NOMO-1 (cell line): Measurements from ENCODE around the gene CNOT9.

Source experiments
- DNase-seq, 2 experiments: peaks; one replicate each; lab custom pipeline; 2025; ENCODE audit not compliant: unreplicated experiment in 2 of 2; lab: John Stamatoyannopoulos, UW

Gene CNOT9

GRCh38 chr2:218577482-218578220 is 9.0 kb downstream of the CNOT9 start:
- DNase-seq: no peak

DNA sequence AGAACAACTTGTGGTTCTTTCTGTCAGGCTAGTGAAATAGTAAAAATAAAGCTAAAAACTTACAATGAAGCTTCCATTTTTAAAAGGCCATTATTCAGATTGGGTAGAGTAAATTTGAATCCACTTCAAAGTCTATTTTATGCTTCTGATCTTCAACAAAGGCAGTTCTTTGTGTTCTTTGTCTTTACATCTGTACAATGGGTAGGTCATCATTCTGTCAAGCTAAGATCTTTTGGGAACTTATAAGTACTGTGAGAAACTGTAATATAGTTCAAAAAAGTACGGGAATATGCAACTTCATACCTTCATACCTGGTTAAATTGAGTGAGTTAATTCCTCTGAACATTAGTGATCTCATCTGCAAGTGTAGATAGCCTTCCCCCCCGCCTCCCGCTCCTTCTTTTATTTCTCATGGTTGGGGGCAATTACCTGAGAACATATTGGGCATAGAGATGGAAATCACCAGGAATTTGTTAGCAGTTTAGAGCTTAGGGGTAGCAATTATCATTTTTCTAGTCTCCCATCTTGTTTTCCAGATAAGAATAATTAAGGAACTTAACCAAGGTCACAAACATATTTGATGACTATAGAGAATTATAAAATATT is 9.7 kb downstream of the CNOT9 start:
- no peak for DNase-seq

- no peak for DNase-seq
Measured at GRCh38 chr2:218582076-218582475, 13.4 kb downstream of the CNOT9 start.

DNA sequence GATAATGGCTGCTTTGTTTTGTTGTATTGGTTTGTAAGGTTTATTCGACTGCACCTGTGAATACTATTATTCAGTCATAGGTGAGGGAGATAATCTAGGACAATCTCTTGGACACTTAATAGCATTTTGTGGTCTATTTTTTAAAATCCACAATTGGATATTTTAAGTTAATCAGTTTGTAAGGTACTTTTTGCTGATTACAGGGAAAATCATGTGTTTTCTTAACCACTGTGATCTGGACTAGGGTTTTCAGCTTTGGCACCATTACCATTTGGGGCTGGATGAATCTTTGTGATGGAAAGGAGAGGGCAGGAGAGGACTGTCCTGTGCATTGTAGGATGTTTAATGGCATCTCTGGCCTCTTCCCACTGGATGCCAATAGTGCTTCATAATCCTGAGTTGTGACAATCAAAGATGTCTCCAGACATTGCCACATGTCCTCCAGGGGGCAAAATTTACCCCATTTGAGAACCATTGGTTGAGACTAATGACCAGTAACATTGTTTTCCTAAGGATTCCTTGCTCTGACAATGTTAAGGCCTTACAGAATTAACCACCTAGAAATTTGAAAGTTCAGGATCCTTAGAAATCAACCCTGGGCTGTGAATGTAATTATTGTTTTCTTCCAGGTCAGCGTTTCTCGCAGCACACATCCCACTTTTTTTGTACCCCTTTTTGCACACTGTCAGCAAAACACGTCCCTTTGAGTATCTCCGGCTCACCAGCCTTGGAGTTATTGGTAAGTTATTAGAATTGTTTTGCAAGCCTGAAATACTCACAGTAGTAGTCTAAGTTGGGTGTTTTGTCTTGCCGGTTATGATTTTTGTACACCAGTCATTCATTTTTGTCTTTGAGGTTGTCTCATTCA is 15.6 kb downstream of the CNOT9 start:
- DNase-seq: no peak

GRCh38 chr2:218585541-218585940 is 16.9 kb downstream of the CNOT9 start:
- no peak for DNase-seq

DNA sequence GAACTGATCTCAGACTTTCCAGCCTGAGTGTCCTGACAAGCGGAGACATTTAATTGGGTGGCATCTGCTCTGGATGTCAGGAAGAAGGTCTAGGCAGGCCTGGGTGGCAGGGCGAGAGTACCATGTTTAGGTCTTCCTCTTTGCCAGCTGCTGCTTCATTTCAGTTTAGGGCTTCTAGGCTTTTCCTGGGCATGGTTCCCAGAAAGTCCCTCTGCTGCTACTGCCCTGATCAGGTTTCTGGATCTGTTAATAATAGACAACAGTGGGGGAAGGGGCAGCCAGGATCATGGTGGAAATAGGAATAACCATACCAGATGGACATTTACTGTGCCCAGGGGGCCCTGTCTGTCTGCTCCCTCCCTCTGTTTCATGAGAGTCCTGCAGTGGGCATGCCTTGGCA is 36.8 kb downstream of the CNOT9 start:
- no peak for DNase-seq

DNA sequence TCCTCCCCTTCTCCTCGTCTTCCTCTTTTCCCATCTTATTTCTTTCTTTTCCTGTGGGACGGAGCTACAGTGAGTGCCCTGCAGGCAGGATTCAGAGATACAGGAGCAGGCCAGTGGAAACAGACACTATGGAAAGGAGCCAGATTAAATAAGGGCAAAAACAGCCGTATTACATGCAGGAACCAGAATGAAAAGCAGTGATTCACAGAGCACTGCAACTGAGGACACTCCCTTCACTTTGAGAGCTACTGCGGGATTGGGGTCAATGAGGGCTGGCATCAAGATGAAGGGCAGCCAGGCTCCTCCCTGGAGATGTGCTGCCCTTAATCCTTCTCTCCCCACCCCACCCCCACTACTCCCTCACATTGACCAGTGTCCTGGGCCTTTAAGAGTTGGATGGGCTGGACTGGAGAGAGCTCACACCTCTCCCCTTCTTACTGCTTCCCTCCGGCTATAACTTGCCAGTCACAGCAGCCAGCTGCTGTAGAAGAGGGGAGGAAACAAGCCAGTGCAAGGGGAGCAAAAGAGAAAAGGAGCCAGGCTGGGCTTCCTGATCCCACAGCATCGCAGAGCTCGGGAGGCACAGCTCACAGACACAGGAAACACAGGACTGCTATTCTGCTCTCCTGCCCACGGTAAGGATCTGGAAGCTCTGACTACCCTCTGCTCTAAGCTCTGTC is 38.9 kb downstream of the CNOT9 start, which contains the start of gene PLCD4:
Gene PLCD4 (plus strand): TSS at position 464 of the 680 bp plus-strand sequence. CDS start 7,841 bp downstream, outside the sequence.
- no peak for DNase-seq

GRCh38 chr2:218615868-218616315 is 47.3 kb downstream of the CNOT9 start:
- no peak for DNase-seq

DNA sequence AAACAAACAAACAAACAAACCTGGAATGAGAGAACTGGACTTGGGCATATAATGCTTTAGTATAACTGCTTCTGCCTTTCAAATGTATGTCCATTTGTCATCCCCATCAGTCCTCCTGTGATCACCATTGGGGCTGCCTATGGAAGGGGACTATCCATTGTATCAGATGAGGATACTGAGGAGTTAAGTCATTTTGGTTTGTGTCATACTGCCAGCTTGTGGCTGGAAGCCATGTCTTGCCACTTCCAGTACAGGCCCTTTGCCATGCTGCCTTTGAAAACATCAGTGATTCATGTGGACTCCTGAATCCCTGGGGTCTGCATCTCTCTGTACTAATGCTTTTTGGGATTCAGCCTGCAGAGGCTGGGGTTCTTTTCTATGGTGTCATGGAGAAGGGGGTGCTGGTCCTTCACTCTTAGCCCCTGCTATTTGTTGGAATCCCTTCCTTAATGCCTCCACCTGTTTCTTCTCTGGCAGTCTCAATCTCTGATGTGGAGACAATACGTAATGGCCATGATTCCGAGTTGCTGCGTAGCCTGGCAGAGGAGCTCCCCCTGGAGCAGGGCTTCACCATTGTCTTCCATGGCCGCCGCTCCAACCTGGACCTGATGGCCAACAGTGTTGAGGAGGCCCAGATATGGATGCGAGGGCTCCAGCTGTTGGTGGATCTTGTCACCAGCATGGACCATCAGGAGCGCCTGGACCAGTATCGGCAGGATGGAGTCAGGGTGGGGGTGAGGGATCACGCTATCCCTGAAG is 49.6 kb downstream of the CNOT9 start:
- no peak for DNase-seq

- no peak for DNase-seq
Measured at GRCh38 chr2:218621007-218621406, 52.4 kb downstream of the CNOT9 start.

- DNase-seq: no peak
Measured at GRCh38 chr2:218622606-218623365, 54.1 kb downstream of the CNOT9 start.

GRCh38 chr2:218623366-218623705 is 54.7 kb downstream of the CNOT9 start:
- DNase-seq: no peak

- DNase-seq: no peak
Measured at GRCh38 chr2:218626369-218626768, 57.7 kb downstream of the CNOT9 start.

DNA sequence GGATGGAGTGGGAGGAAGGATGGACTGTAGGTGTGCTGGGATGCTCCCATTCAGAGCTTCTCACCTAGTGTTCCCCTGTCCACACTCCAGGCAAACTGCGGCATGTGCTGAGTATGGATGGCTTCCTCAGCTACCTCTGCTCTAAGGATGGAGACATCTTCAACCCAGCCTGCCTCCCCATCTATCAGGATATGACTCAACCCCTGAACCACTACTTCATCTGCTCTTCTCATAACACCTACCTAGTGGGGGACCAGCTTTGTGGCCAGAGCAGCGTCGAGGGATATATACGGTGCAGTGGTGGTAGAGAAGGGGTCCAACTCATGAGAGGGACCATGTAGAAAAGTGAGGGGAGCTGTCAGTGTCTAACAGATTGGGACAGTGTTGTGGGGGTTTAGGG is 59.3 kb downstream of the CNOT9 start:
- no peak for DNase-seq

GRCh38 chr2:218631837-218632236 is 63.2 kb downstream of the CNOT9 start:
- DNase-seq: no peak

DNA sequence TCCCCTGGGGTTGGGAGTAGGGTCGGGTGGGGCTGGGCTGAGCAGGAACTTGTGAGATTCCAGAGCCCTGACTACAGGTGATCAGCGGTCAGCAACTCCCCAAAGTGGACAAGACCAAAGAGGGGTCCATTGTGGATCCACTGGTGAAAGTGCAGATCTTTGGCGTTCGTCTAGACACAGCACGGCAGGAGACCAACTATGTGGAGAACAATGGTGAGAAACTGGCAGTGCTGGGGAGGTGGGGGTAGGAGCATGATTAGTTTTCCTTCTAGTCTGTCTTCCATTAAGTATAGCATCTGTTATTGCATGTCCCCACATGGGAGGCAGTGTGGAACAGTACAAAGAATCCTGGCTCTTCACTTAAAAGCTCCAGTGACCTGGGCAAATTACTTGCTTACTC is 67.1 kb downstream of the CNOT9 start:
- DNase-seq: no peak

GRCh38 chr2:218638372-218638771 is 69.7 kb downstream of the CNOT9 start:
- DNase-seq: no peak

- DNase-seq: no peak
Measured at GRCh38 chr2:218642121-218642656, 73.5 kb downstream of the CNOT9 start.

DNA sequence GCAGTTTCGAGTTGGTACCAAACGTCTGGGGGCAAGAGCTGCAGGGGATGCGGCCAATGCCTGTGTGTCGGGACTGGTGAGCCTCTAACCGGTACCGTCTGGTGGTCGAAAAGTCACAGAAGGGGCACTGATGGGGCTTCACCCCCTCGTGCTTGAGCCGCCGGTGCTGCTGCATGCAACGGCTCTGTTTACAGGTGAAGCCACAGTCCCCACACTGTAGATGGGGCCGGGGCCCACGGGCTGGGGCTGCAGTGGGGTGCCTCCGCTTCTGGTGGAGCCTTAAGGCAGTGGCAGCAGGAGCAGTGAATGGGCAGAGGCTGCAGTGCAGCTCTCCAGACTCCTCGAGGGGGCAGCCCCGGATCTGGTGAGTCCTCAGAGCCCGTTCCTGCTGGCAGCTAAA is 74.1 kb downstream of the CNOT9 start:
- DNase-seq: no peak
